Sigmoid colon (tissue), 4 donors: ENCODE data around the gene HDAC2.

ENCODE experiments used
- CTCF ChIP-seq, 4 experiments: fragments of 450-650 bp in 3 of 4; fragments of 200-600 bp in 1 of 4; IDR thresholded peaks; one replicate each; pipeline ENCODE4 v1.5.1; 2016 to 2019; ENCODE audit warnings: antibody characterized with exemption in 4 of 4, mild to moderate bottlenecking in 3 of 4, moderate library complexity in 2 of 4
- EP300 ChIP-seq, 4 donors: sonication (generic); formaldehyde crosslinking; IDR thresholded peaks; one replicate each; pipeline ENCODE4 v1.6.1; 2017; ENCODE audit warnings: antibody characterized with exemption in 4 of 4
- POLR2A ChIP-seq, 2 donors: fragments of 450-650 bp; IDR thresholded peaks; one replicate each; pipeline ENCODE4 v1.6.1; 2016; ENCODE audit warnings: antibody characterized with exemption in 2 of 2, mild to moderate bottlenecking in 2 of 2, moderate library complexity in 2 of 2
- POLR2AphosphoS5 ChIP-seq, 4 donors: sonication (generic); formaldehyde crosslinking; IDR thresholded peaks; one replicate each; pipeline ENCODE4 v1.6.1; 2017; ENCODE audit warnings: antibody characterized with exemption in 4 of 4

DNA sequence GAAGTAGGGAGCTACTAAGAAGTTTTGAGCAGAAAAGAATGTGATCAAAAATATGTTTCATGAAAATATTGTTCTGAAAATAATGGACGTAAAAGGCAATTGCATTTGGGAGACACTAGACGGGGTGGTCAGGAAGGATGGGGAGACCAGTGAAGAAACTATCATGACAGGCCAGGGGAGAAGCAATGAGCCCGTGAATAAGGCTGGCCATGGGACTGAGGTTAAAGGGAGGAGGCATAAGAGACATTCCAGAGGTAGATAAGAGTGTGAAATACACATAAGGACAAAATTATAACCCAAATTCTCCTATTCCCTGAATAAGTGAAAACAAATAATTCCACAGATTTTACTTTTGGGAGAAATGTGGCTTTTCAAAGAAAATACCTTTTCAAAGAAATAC lies 62.1 kb downstream of the HDAC2 start:
- TF ChIP-seq CTCF (IDR thresholded peaks at IDR 0.05) (no peak), POLR2A (IDR thresholded peaks at IDR 0.05) (no peak), EP300 (IDR thresholded peaks at IDR 0.05) (no peak), POLR2AphosphoS5 (IDR thresholded peaks at IDR 0.05) (no peak)
